Measurements from ENCODE around the gene FAM171A1.
"Not testable (repeated sequence)": the region's sequence is repeated elsewhere in the genome, so short reads cannot be mapped to it uniquely, and the experiment has no call there.

The FAM171A1 gene

DNA sequence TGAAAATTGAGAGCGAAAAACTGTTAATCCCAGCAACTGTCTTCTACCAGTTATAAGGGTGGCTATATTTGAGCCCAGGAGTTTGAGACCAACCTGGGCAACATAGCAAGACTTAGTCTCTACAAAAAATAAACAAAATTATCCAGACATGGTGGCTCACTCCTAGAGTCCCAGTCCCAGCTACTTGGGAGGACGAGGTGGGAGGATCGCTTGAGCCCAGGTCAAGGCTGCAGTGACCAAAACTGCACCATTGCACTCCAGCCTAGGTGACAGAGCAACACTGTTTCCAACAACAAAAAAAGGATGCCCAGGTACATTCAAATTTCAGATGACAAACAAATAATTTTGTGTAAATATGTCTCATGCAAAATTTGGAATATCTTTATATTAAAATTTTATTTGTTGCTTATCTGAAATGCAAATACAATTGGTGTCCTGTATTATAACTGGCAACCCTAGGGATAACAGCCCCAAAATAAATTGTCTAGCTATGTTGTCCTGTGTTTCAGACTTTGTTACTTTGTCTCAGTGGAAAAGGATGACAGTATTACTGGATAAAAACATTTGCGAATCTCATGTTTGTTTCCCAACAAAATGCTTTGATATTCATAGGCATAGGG is 26.7 kb downstream of the FAM171A1 start:
- no peak for DNase-seq (ENCODE audit: low spot score)

DNA sequence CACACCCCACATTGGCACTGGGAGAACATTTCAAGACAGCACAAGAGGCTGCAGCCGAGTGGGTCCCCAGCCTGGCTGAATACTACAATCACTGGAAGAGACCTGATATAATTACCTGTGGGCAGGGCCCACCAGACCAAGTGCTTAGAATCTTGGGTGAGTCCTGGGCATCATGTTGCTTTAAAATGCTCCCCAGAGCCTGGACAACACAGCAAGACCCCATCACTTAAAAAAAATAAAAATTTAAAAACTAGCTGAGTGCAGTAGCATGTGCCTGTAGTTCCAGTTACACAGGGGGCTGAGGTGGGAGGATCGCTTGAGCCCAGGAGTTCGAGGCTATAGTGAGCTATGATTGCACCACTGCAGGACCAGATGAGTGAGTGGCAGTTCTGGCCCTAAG is 28.1 kb downstream of the FAM171A1 start:
- no peak for DNase-seq (ENCODE audit: low spot score)

GRCh38 chr10:15341502-15342128 is 29.5 kb downstream of the FAM171A1 start:
- no peak for DNase-seq (ENCODE audit: low spot score)

- no peak for DNase-seq (ENCODE audit: low spot score)
These were observed 31.2 kb downstream of the FAM171A1 start for GRCh38 chr10:15339892-15340291.

DNA sequence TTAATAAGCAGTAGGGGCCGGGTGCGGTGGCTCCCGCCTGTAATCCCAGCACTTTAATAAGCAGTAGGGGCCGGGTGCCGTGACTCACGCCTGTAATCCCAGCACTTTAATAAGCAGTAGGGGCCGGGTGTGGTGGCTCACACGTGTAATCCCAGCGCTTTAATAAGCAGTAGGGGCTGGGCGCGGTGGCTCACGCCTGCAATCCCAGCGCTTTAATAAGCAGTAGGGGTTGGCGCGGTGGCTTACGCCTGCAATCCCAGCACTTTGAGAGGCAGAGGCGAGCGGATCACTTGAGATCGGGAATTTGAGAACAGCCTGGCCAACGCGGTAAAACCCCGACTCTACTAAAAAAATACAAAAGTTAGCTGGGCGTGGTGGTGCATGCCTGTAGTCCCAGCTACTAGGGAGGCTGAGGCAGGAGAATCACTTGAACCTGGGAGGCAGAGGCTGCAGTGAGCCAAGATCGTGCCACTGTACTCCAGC is 33.6 kb downstream of the FAM171A1 start:
- not testable (repeated sequence) for DNase-seq (ENCODE audit: low spot score)

GRCh38 chr10:15336211-15336610 is 34.9 kb downstream of the FAM171A1 start:
- DNase-seq (ENCODE audit: low spot score): no peak

- DNase-seq (ENCODE audit: low spot score): no peak
These were observed 35.6 kb downstream of the FAM171A1 start for GRCh38 chr10:15335508-15335907.

DNA sequence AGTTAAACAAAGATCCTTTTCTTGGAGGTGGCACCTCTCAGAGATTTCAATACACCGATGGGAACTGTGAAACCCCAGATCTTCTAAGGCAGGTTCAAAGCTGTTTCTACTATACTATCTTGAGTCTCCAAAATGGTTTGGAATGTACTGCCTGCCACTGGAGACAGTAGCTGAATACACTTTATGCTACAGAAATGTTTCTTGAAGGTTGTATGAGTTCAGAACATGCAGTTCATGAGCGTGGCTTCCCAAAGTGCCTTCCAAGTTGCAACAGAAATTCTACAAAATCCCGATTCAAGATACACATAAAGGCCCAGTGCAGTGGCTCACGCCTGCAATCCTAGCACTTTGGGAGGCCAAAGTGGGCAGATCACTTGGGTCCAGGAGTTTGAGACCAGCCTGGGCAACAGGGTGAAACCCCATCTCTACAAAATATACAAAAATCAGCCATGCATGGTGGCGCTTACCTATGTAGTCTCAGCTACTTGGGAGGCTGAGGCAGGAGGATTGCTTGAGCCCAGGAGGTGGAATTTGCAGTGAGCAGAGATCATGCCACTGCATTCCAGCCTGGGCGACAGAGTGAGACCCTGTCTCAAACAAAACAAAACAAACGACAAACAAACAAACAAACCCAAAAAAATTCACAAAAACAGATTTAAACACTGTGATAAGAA is 36.3 kb downstream of the FAM171A1 start:
- DNase-seq (ENCODE audit: low spot score): no peak

DNA sequence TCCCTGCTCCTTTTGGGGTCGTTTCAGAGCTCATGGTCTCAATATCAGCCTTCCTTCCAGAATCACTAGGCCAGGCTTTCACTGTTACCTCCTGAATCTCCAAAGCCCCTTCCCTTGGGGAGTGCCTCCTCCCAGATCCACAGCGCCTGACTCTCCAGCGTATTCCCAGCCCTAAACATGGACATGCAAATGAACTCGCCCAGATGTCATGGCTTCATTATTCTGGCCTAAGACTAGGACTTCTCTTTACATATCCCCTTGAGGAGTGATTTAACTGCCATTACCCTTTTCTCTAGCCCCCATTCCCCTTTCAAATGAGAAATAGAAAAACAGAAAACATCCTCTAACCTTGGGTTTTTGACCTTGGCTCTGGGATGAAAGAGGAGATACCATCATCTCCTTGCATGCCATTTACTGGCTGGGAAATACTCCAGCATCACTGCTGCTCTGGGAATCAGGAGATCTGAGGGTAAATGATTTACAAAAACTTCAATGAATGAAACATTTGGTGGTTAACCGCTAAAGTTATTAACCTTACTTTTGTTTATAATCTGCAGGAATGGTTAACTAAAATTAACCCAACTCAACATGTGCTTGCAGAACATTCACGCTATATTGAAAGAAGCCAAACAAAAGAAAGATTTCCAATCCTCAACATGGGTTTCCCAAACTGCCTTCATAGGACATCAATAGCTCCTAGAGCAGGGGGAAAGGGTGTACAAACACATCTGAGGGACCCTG is 37.0 kb downstream of the FAM171A1 start:
- no peak for DNase-seq (ENCODE audit: low spot score)

GRCh38 chr10:15333181-15333580 is 37.9 kb downstream of the FAM171A1 start:
- not testable (repeated sequence) for DNase-seq (ENCODE audit: low spot score)

DNA sequence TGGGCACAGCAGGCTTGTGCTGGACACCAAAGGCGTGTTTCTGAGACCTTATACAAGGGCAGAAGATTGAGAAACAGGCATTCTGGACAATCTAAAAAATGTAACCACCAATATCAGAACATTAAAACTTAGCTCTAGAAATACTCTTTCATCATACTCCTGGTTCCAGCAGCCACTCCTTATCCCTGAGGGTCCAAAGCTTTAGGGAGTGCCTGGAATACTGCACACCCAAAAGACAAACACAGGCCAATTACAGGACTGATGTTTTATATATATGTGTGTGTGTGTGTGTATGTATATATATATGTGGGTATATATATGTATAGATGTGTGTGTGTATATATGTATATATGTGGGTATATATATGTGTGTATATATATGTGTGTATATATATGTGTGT is 39.6 kb downstream of the FAM171A1 start:
- no peak for DNase-seq (ENCODE audit: low spot score)

- DNase-seq (ENCODE audit: low spot score): no peak
These were observed 41.7 kb downstream of the FAM171A1 start for GRCh38 chr10:15329437-15329836.

DNA sequence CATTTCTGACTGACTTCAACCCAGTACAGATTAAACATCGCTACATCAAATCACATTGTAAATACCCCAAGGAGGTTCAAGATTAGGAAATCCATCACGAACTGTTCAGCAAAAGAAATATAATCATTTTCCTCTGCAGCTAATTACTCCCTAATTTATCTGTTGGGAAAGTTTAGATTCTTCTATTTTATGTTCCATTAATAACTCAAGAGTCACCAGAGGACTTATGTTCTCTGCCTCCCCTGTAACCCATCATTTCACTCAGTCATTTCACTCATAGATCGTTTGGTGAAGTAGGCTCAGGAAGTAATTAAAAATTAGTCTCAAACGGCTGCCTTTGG is 45.2 kb downstream of the FAM171A1 start:
- DNase-seq (ENCODE audit: low spot score): no peak

DNA sequence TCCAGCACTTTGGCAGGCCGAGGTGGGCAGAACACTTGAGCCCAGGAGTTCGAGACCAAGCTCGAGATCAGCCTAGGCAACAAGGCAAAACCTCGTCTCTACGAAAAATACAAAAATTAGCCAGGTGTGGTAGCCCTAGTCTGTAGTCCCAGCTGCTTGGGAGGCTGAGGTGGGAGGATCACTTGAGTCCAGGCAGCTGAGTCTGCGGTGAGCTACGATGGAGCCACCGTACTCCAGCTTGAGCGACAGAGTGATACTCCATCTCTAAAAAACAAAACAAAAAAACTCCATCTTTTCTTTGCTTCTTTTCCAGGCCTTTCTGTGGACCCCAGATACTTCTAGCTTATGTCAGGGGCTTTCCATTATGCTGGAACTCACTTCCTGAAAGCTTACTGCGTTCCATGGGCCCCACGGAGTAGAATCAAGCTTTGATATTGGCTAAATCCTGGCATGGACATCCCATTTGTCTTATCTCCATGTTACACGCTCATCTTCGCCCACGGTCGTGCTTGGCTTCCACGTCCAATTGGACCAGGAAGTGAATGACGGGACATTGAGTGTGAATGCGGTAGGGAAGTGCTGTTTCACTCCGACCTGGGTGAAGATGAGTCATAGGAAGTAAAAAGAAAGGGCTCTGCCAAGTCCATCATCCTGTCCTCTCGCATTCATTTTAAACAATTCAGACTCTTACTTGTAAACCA is 45.7 kb downstream of the FAM171A1 start:
- DNase-seq (ENCODE audit: low spot score): no peak

GRCh38 chr10:15324611-15325010 is 46.5 kb downstream of the FAM171A1 start:
- DNase-seq (ENCODE audit: low spot score): no peak

- DNase-seq (ENCODE audit: low spot score): no peak
These were observed 47.0 kb downstream of the FAM171A1 start for GRCh38 chr10:15324113-15324512.

GRCh38 chr10:15322356-15322755 is 48.7 kb downstream of the FAM171A1 start:
- DNase-seq (ENCODE audit: low spot score): no peak

DNA sequence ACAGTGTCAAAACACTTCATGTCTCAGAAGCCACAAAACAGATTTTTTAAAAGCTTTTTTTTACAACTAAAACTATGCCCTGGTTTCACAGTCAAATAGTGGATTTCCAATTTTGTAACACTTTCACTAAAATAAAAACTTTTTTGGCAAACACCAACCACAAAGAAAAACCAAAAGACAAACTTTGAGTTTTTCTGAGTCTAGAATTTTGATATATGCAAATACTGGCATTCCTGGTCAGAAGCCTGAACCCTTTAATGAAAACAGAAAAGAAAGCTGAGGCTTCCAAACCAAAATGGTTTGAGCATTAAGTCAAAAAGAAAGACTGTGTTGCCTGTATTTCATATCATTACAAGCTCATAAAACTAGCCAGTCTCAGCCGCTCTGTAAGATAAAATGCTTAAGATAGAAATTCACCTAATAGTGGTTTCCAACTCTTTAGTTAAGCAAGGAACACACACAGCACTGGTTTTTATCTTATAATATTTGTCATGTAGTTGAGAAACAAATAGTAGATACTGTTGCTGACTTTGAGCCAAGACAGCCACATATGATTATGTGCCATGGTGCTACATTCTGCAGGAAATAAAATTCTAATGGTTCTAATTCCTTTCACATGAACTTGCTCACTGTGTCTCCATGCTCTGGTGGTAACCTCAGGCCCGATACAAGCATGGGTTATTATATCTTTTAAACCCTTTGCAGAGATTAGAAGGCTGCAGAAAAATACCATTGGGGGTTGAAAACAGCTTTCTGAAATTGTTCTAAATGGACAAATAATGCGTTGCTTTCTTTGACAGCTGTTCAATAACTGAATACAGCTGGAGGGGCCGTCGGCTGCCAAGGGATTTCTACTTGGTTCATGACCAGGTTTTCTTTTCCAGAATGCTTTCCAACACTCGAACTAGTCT is 49.4 kb downstream of the FAM171A1 start:
- DNase-seq (ENCODE audit: low spot score): no peak

DNA sequence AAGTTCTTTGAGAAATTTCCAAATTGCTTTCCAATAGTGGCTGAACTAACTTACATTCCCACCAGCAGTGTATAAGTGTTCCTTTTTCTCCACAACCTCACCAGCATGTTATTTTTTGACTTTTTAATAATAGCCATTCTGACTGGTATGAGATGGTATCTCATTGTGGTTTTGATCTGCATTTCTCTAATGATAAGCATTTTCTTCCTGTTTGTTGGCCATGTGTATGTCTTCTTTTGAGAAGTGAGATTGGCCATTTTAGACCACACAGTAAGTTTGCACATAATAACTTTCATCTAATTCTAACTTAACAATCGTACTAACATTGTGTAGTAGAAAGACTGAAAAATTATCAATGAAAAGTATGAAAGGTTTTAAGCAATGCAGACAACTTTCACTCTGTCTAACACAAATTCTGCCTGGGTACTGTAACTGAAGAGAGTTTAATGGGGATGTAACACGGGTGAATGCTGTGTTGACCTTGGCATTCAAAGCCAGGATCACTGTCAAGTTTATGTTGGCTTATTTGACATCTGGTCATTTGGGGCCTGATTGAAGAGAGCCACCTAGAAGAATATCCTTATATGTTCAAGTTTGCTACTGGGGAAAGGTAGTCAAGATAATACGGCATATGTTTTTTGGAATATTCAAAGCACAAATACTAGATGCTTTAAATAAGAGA is 50.4 kb downstream of the FAM171A1 start:
- no peak for DNase-seq (ENCODE audit: low spot score)

DNA sequence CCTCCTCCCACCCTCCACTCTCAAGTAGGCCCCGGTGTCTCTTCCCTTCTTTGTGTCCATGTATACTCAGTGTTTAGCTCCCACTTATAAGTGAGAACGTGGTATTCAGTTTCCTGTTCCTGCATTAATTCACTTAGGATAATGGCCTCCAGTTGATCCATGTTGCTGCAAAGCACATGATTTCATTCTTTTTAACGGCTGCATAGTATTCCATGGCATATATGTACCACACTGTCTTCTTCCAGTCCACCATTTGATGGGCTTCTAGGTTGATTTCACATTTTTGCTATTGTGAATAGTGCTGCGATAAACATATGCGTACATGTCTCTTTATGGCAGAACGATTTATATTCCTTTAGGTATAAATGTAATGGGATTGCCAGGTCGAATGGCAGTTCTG is 51.0 kb downstream of the FAM171A1 start:
- no peak for DNase-seq (ENCODE audit: low spot score)

All from hematopoietic multipotent progenitor cell treated with erythropoietin and hydrocortisone succinate and interleukin-3 and kit ligand, for 15 days (in vitro differentiated cells).